Measurements from ENCODE around the gene STXBP6.

Gene STXBP6

GRCh38 chr14:24851837-24852236, 198.1 kb downstream of the STXBP6 start:
- POLR2A ChIA-PET = no interaction called here
- peak in 2 of 3 donors; percentile 17 to 33 for DNase-seq
- H3K36me3 ChIP-seq (ENCODE audit: control insufficient read depth in 4 of 4, insufficient read depth in 4 of 4, low read length in 3 of 4) = no peaks in the 10 kb centered on the region
- H3K9me3 ChIP-seq (ENCODE audit: control extremely low read depth in 1 of 5, control insufficient read depth in 4 of 5, insufficient read depth in 2 of 5, low read depth in 1 of 5, low read length in 4 of 5) = no peaks in the 10 kb centered on the region
- H3K4me3 ChIP-seq (ENCODE audit: control insufficient read depth in 1 of 7, extremely low read depth in 1 of 7, insufficient read depth in 4 of 7, low read depth in 2 of 7, low read length in 6 of 7) = no peak overlapping the region
- no peaks in the 10 kb centered on the region for H3K4me1 ChIP-seq (ENCODE audit: control extremely low read depth in 1 of 4, control insufficient read depth in 4 of 4, insufficient read depth in 4 of 4, low read length in 3 of 4)
- H3K27me3 ChIP-seq (replicated peaks in 2 of 5; ENCODE audit: control insufficient read depth in 4 of 5, insufficient read depth in 5 of 5, low read length in 4 of 5) = no peaks in the 10 kb centered on the region
- CTCF ChIA-PET = no interaction called here
- no peak overlapping the region for H3K27ac ChIP-seq (ENCODE audit: insufficient read depth in 1 of 2, low read depth in 1 of 2, low read length in 2 of 2, poor library complexity in 1 of 2, severe bottlenecking in 2 of 2)

GRCh38 chr14:24851406-24851805, 198.5 kb downstream of the STXBP6 start:
- Histone ChIP-seq H3K27ac (ENCODE audit: insufficient read depth in 1 of 2, low read depth in 1 of 2, low read length in 2 of 2, poor library complexity in 1 of 2, severe bottlenecking in 2 of 2) (no peak overlapping the region), H3K4me1 (ENCODE audit: control extremely low read depth in 1 of 4, control insufficient read depth in 4 of 4, insufficient read depth in 4 of 4, low read length in 3 of 4) (no peaks in the 10 kb centered on the region), H3K9me3 (ENCODE audit: control extremely low read depth in 1 of 5, control insufficient read depth in 4 of 5, insufficient read depth in 2 of 5, low read depth in 1 of 5, low read length in 4 of 5) (no peaks in the 10 kb centered on the region), H3K36me3 (ENCODE audit: control insufficient read depth in 4 of 4, insufficient read depth in 4 of 4, low read length in 3 of 4) (no peaks in the 10 kb centered on the region), H3K27me3 (replicated peaks in 2 of 5; ENCODE audit: control insufficient read depth in 4 of 5, insufficient read depth in 5 of 5, low read length in 4 of 5) (no peaks in the 10 kb centered on the region), H3K4me3 (ENCODE audit: control insufficient read depth in 1 of 7, extremely low read depth in 1 of 7, insufficient read depth in 4 of 7, low read depth in 2 of 7, low read length in 6 of 7) (no peak overlapping the region)
- no peak for DNase-seq
- ChIA-PET POLR2A (no interaction called here), CTCF (interaction anchor here (0.6 kb wide), 1 partner anchor 110 kb away, joined by 3 read pairs; no protein-coding TSS in a partner anchor)
- WGBS (ENCODE audit: insufficient coverage) = 83% methylated on average over 2 of the region's 4 CpGs

- no CpG with 5 or more reads among the region's 2 CpGs for WGBS (ENCODE audit: insufficient coverage)
- Histone ChIP-seq H3K36me3 (ENCODE audit: control insufficient read depth in 4 of 4, insufficient read depth in 4 of 4, low read length in 3 of 4) (no peaks in the 10 kb centered on the region), H3K27ac (ENCODE audit: insufficient read depth in 1 of 2, low read depth in 1 of 2, low read length in 2 of 2, poor library complexity in 1 of 2, severe bottlenecking in 2 of 2) (no peak overlapping the region), H3K4me3 (ENCODE audit: control insufficient read depth in 1 of 7, extremely low read depth in 1 of 7, insufficient read depth in 4 of 7, low read depth in 2 of 7, low read length in 6 of 7) (no peak overlapping the region), H3K4me1 (ENCODE audit: control extremely low read depth in 1 of 4, control insufficient read depth in 4 of 4, insufficient read depth in 4 of 4, low read length in 3 of 4) (no peaks in the 10 kb centered on the region), H3K27me3 (replicated peaks in 2 of 5; ENCODE audit: control insufficient read depth in 4 of 5, insufficient read depth in 5 of 5, low read length in 4 of 5) (no peaks in the 10 kb centered on the region), H3K9me3 (ENCODE audit: control extremely low read depth in 1 of 5, control insufficient read depth in 4 of 5, insufficient read depth in 2 of 5, low read depth in 1 of 5, low read length in 4 of 5) (no peaks in the 10 kb centered on the region)
- CTCF ChIA-PET = no interaction called here
- POLR2A ChIA-PET = no interaction called here
- DNase-seq = no peak
These were observed 199.9 kb downstream of the STXBP6 start for GRCh38 chr14:24850072-24850471.

- H3K36me3 ChIP-seq (ENCODE audit: control insufficient read depth in 4 of 4, insufficient read depth in 4 of 4, low read length in 3 of 4) = no peaks in the 10 kb centered on the region
- no peak for DNase-seq
- WGBS (ENCODE audit: insufficient coverage) = 75% methylated on average over 1 of the region's 2 CpGs
- no peaks in the 10 kb centered on the region for H3K27me3 ChIP-seq (replicated peaks in 2 of 5; ENCODE audit: control insufficient read depth in 4 of 5, insufficient read depth in 5 of 5, low read length in 4 of 5)
- H3K27ac ChIP-seq (ENCODE audit: insufficient read depth in 1 of 2, low read depth in 1 of 2, low read length in 2 of 2, poor library complexity in 1 of 2, severe bottlenecking in 2 of 2) = no peak overlapping the region
- no peaks in the 10 kb centered on the region for H3K4me1 ChIP-seq (ENCODE audit: control extremely low read depth in 1 of 4, control insufficient read depth in 4 of 4, insufficient read depth in 4 of 4, low read length in 3 of 4)
- no peaks in the 10 kb centered on the region for H3K9me3 ChIP-seq (ENCODE audit: control extremely low read depth in 1 of 5, control insufficient read depth in 4 of 5, insufficient read depth in 2 of 5, low read depth in 1 of 5, low read length in 4 of 5)
- ChIA-PET POLR2A (no interaction called here), CTCF (no interaction called here)
- no peak overlapping the region for H3K4me3 ChIP-seq (ENCODE audit: control insufficient read depth in 1 of 7, extremely low read depth in 1 of 7, insufficient read depth in 4 of 7, low read depth in 2 of 7, low read length in 6 of 7)
These were observed 200.5 kb downstream of the STXBP6 start for GRCh38 chr14:24849471-24849870.

DNA sequence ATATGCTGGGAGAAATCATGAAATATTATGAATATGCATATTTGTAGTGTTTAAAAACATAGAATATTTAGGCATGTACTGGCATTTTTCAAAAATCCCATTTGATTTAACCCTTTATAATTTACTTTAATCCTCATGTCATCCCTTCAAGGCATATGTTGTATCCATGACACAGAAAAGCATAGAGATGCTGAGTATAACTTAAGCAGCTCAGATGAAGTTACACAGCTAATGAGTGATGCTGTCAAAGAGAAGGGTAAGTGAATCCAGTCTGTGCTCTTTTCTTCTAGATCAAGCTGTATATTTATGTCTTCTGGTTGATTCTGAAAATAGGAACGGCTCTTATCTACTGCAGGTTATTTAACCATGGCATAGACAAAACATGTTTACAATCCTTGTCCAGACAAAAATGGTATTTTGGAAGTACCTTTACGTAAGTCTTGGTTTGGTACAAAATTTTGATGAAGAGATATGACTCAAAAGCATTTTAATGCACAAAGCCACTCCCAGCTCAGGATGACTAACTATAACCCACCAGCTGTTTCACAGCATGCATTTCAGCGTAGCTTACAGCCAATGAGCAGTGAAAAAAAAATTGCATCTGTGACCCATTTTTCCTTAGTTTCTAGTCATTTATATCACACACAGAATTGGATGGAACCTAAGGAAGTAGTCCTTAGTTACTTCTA, 201.7 kb downstream of the STXBP6 start:
- CTCF ChIA-PET = interaction anchor here (1.7 kb wide), 1 partner anchor 12 kb away, joined by 3 read pairs; no protein-coding TSS in a partner anchor
- Histone ChIP-seq H3K36me3 (ENCODE audit: control insufficient read depth in 4 of 4, insufficient read depth in 4 of 4, low read length in 3 of 4) (no peaks in the 10 kb centered on the region), H3K27me3 (replicated peaks in 2 of 5; ENCODE audit: control insufficient read depth in 4 of 5, insufficient read depth in 5 of 5, low read length in 4 of 5) (no peaks in the 10 kb centered on the region), H3K27ac (ENCODE audit: insufficient read depth in 1 of 2, low read depth in 1 of 2, low read length in 2 of 2, poor library complexity in 1 of 2, severe bottlenecking in 2 of 2) (no peak overlapping the region), H3K4me3 (ENCODE audit: control insufficient read depth in 1 of 7, extremely low read depth in 1 of 7, insufficient read depth in 4 of 7, low read depth in 2 of 7, low read length in 6 of 7) (no peak overlapping the region), H3K9me3 (ENCODE audit: control extremely low read depth in 1 of 5, control insufficient read depth in 4 of 5, insufficient read depth in 2 of 5, low read depth in 1 of 5, low read length in 4 of 5) (no peaks in the 10 kb centered on the region), H3K4me1 (ENCODE audit: control extremely low read depth in 1 of 4, control insufficient read depth in 4 of 4, insufficient read depth in 4 of 4, low read length in 3 of 4) (peaks cover 0 to 4% (median under 1%) of the 10 kb centered on the region in 4 experiments)
- no peak for DNase-seq
- POLR2A ChIA-PET = no interaction called here
- WGBS (ENCODE audit: insufficient coverage) = 94% methylated on average over 2 of the region's 3 CpGs

- DNase-seq = no peak
- CTCF ChIA-PET = interaction anchor here (1.7 kb wide), 1 partner anchor 12 kb away, joined by 3 read pairs; no protein-coding TSS in a partner anchor
- no peaks in the 10 kb centered on the region for H3K36me3 ChIP-seq (ENCODE audit: control insufficient read depth in 4 of 4, insufficient read depth in 4 of 4, low read length in 3 of 4)
These were observed 202.3 kb downstream of the STXBP6 start for GRCh38 chr14:24847568-24848095.

DNA sequence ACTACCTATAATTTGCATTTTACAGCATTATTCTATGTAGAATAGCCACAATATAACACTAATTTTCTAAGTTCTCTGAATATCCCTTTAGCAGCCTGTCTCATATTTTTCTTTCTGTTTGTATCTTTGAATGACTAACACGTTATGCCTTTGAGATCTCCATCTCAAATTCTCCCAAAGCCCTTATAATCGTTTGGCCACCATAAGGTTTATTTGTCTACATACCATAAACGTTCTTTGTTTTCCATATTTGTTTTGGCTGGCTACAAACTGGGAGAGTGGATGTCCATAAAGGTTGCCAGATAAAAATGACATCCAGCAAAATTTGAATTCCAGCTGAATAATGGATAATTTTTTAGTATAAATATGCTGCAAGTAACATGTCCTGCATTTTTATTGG, 203.7 kb downstream of the STXBP6 start:
- CTCF ChIA-PET = interaction anchor here (1.5 to 1.7 kb wide), 2 partner anchors 10 to 12 kb away, joined by 3 read pairs; no protein-coding TSS in a partner anchor
- Histone ChIP-seq H3K4me1 (ENCODE audit: control extremely low read depth in 1 of 4, control insufficient read depth in 4 of 4, insufficient read depth in 4 of 4, low read length in 3 of 4) (peaks cover 0 to 5% (median under 1%) of the 10 kb centered on the region in 4 experiments), H3K9me3 (ENCODE audit: control extremely low read depth in 1 of 5, control insufficient read depth in 4 of 5, insufficient read depth in 2 of 5, low read depth in 1 of 5, low read length in 4 of 5) (no peaks in the 10 kb centered on the region), H3K36me3 (ENCODE audit: control insufficient read depth in 4 of 4, insufficient read depth in 4 of 4, low read length in 3 of 4) (no peaks in the 10 kb centered on the region), H3K27ac (ENCODE audit: insufficient read depth in 1 of 2, low read depth in 1 of 2, low read length in 2 of 2, poor library complexity in 1 of 2, severe bottlenecking in 2 of 2) (no peak overlapping the region), H3K4me3 (ENCODE audit: control insufficient read depth in 1 of 7, extremely low read depth in 1 of 7, insufficient read depth in 4 of 7, low read depth in 2 of 7, low read length in 6 of 7) (no peak overlapping the region), H3K27me3 (replicated peaks in 2 of 5; ENCODE audit: control insufficient read depth in 4 of 5, insufficient read depth in 5 of 5, low read length in 4 of 5) (no peaks in the 10 kb centered on the region)
- WGBS (ENCODE audit: insufficient coverage) = 96% methylated on average over 3 of the region's 3 CpGs
- POLR2A ChIA-PET = no interaction called here
- no peak for DNase-seq

More at GRCh38 chr14:24847568-24848095, 202.3 kb downstream of the STXBP6 start:
- Histone ChIP-seq H3K9me3 (ENCODE audit: control extremely low read depth in 1 of 5, control insufficient read depth in 4 of 5, insufficient read depth in 2 of 5, low read depth in 1 of 5, low read length in 4 of 5) (no peaks in the 10 kb centered on the region), H3K4me3 (ENCODE audit: control insufficient read depth in 1 of 7, extremely low read depth in 1 of 7, insufficient read depth in 4 of 7, low read depth in 2 of 7, low read length in 6 of 7) (no peak overlapping the region), H3K27ac (ENCODE audit: insufficient read depth in 1 of 2, low read depth in 1 of 2, low read length in 2 of 2, poor library complexity in 1 of 2, severe bottlenecking in 2 of 2) (no peak overlapping the region), H3K27me3 (replicated peaks in 2 of 5; ENCODE audit: control insufficient read depth in 4 of 5, insufficient read depth in 5 of 5, low read length in 4 of 5) (no peaks in the 10 kb centered on the region), H3K4me1 (ENCODE audit: control extremely low read depth in 1 of 4, control insufficient read depth in 4 of 4, insufficient read depth in 4 of 4, low read length in 3 of 4) (peaks cover 0 to 5% (median under 1%) of the 10 kb centered on the region in 4 experiments)
- POLR2A ChIA-PET = no interaction called here
